HepG2 (cell line): Measurements from ENCODE around the gene MRPL30. TPM values are rescaled to one million over a fixed set of nuclear protein-coding genes. Genes with fewer than 3 reads are reported as not detected.

ENCODE experiments used
- AGO2 ChIP-seq: fragments of 200-400 bp; formaldehyde crosslinking; optimal IDR thresholded peaks from 2 replicates; pipeline ENCODE3; 2017; ENCODE audit warnings: mild to moderate bottlenecking, low read depth, low read length, moderate library complexity
- ARID2 ChIP-seq: sonication (generic); formaldehyde crosslinking; IDR thresholded peaks from 2 replicates; pipeline ENCODE4 v1.8.1; 2022; ENCODE audit warnings: mild to moderate bottlenecking, missing genetic modification reagents, borderline replicate concordance
- CSRNP2 ChIP-seq: sonication (generic); formaldehyde crosslinking; conservative IDR thresholded peaks from 2 replicates; pipeline ENCODE4 v1.8.0; 2022; ENCODE audit warnings: low read depth, missing genetic modification reagents
- EHMT2 ChIP-seq: fragments of 200-600 bp; sonication (generic); IDR thresholded peaks from 2 replicates; pipeline ENCODE4 v1.7.0; 2017; ENCODE audit warnings: antibody characterized with exemption, low read depth, low read length, borderline replicate concordance
- HCFC1 ChIP-seq: fragments of 150-350 bp; IDR thresholded peaks from 2 replicates; pipeline ENCODE4 v1.6.1; 2014; ENCODE audit warnings: low read depth, low read length
- HOXA3 ChIP-seq: sonication (generic); formaldehyde crosslinking; IDR thresholded peaks from 2 replicates; pipeline ENCODE4 v1.5.0; 2020; ENCODE audit warnings: missing genetic modification reagents
- KDM6A ChIP-seq: IDR thresholded peaks from 2 replicates; pipeline ENCODE4 v1.6.1; 2016; ENCODE audit warnings: low read depth
- NPAS2 ChIP-seq: sonication (generic); formaldehyde crosslinking; IDR thresholded peaks from 2 replicates; pipeline ENCODE4 v1.8.0; 2022; ENCODE audit warnings: mild to moderate bottlenecking, missing genetic modification reagents, borderline replicate concordance
- PAXIP1 ChIP-seq: sonication (generic); formaldehyde crosslinking; conservative IDR thresholded peaks from 2 replicates; pipeline ENCODE4 v1.4.0; 2020; ENCODE audit warnings: mild to moderate bottlenecking, missing genetic modification reagents, moderate library complexity
- ZNF234 ChIP-seq: sonication (generic); formaldehyde crosslinking; conservative IDR thresholded peaks from 2 replicates; pipeline ENCODE4 v1.5.1; 2020; ENCODE audit warnings: mild to moderate bottlenecking, missing genetic modification reagents
- ZNF503 ChIP-seq: sonication (generic); formaldehyde crosslinking; IDR thresholded peaks from 2 replicates; pipeline ENCODE4 v1.4.0; 2020; ENCODE audit warnings: missing genetic modification reagents
- ZNF563 ChIP-seq: sonication (generic); formaldehyde crosslinking; IDR thresholded peaks from 2 replicates; pipeline ENCODE4 v1.8.0; 2022; ENCODE audit warnings: mild to moderate bottlenecking, moderate library complexity, missing genetic modification reagents
- ZNF841 ChIP-seq: sonication (generic); formaldehyde crosslinking; IDR thresholded peaks from 2 replicates; pipeline ENCODE4 v1.8.1; 2023; ENCODE audit warnings: missing genetic modification reagents, borderline replicate concordance
- ZUFSP ChIP-seq: sonication (generic); formaldehyde crosslinking; IDR thresholded peaks from 2 replicates; pipeline ENCODE4 v1.9.0; 2021; ENCODE audit warnings: missing genetic modification reagents, mild to moderate bottlenecking, borderline replicate concordance
- ZXDC ChIP-seq: sonication (generic); formaldehyde crosslinking; IDR thresholded peaks from 2 replicates; pipeline ENCODE4 v1.5.0; 2020; ENCODE audit warnings: mild to moderate bottlenecking, missing genetic modification reagents
- polyA plus RNA-seq, 8 experiments: library from polyadenylated mRNA; depleted of rRNA in 3 of 8; stranded (reverse) in 7 of 8; unstranded in 1 of 8; fragments of >200 nt; fragmentation: Illumina TruSeq in 4 of 8; extraction: Trizol in 4 of 8; gene quantifications; 2 replicates each; pipeline versions ENCODE4 v1.2.1 to v1.2.3, GENCODE V29; 2011 to 2016; ENCODE audit warnings: low read depth in 4 of 8, missing spikeins in 1 of 8, mixed read lengths in 1 of 8; ENCODE audit not compliant: insufficient read depth in 1 of 8
- total RNA-seq, 5 experiments: library from RNA; depleted of rRNA; stranded (reverse); fragments of >200 nt; fragmentation: Illumina TruSeq; extraction: Trizol; gene quantifications; 2 replicates each; pipeline ENCODE4 v1.2.3, GENCODE V29; 2016; ENCODE audit warnings: low read depth in 1 of 5

The MRPL30 gene
- total and polyA plus RNA-seq, 2 of the 13 experiments (the other 11 are each of a cell fraction or from before 2014, with no cell fraction given): 30.2 to 75.3 TPM

GRCh38 chr2:99154643-99155536 lies 26.1 kb upstream of the MRPL30 start, which contains the start of the genes LIPT1 and TSGA10 (continued):
- TF ChIP-seq PAXIP1 (peak; percentile 85), ZNF503 (CRISPR knock-in tag) (peak; percentile 80; the same call in 1 of the 2 replicates), EHMT2 (no peak), KDM6A (CRISPR knock-in tag) (no peak), AGO2 (peak; percentile 88), ARID2 (CRISPR knock-in tag) (peak; percentile 100), CSRNP2 (CRISPR knock-in tag) (no peak), ZNF841 (CRISPR knock-in tag) (no peak), ZUFSP (CRISPR knock-in tag) (no peak), ZNF563 (CRISPR knock-in tag) (peak; percentile 97), ZNF234 (CRISPR knock-in tag) (no peak), HCFC1 (peak; percentile 62), ZXDC (CRISPR knock-in tag) (peak; percentile 92; the same call in 1 of the 2 replicates), HOXA3 (CRISPR knock-in tag) (peak; percentile 99), NPAS2 (CRISPR knock-in tag) (0 out of 2 replicates have a peak, but pooled peaks have one; percentile 75)
